Liver (tissue), 9 donors: ENCODE data around the gene CCDC134. TPM values are rescaled to one million over a fixed set of nuclear protein-coding genes. Genes with fewer than 3 reads are reported as not detected.
A peak's percentile ranks its signal among the peaks of the same experiment; 100 is the strongest.

ENCODE experiments used
- DNase-seq: peaks from one replicate; pipeline ENCODE4 v3.0.0-alpha.2; 2017; ENCODE audit warnings: low spot score
- H3K27ac ChIP-seq, 2 donors: one replicate each; pipeline ENCODE4 v1.7.0; 2013; ENCODE audit warnings: inconsistent platforms in 2 of 2, low read length in 2 of 2, control low read depth in 1 of 2, low read depth in 1 of 2, mild to moderate bottlenecking in 1 of 2
- H3K27me3 ChIP-seq, 4 donors: one replicate each; pipeline versions ENCODE4 v1.6.1 to v1.7.0; 2013; ENCODE audit warnings: low read length in 3 of 4, inconsistent platforms in 1 of 4, mild to moderate bottlenecking in 1 of 4, moderate library complexity in 1 of 4; ENCODE audit not compliant: control insufficient read depth in 4 of 4, insufficient read depth in 4 of 4
- H3K36me3 ChIP-seq, 4 donors: one replicate each; pipeline versions ENCODE4 v1.6.1 to v1.7.0; 2013; ENCODE audit warnings: low read length in 3 of 4, mild to moderate bottlenecking in 3 of 4, low read depth in 1 of 4, moderate library complexity in 1 of 4; ENCODE audit not compliant: control insufficient read depth in 4 of 4, insufficient read depth in 3 of 4
- H3K4me1 ChIP-seq, 4 donors: one replicate each; pipeline versions ENCODE4 v1.6.1 to v1.7.0; 2013; ENCODE audit warnings: low read length in 3 of 4, mild to moderate bottlenecking in 3 of 4, moderate library complexity in 1 of 4; ENCODE audit not compliant: control insufficient read depth in 4 of 4, insufficient read depth in 4 of 4
- H3K4me3 ChIP-seq, 3 donors: one replicate each; pipeline versions ENCODE4 v1.6.1 to v1.7.0; 2013; ENCODE audit warnings: low read length in 3 of 3, control low read depth in 1 of 3, low read depth in 1 of 3, mild to moderate bottlenecking in 1 of 3
- H3K9ac ChIP-seq, 2 donors: one replicate each; pipeline ENCODE4 v1.7.0; 2013; ENCODE audit warnings: low read length in 2 of 2, mild to moderate bottlenecking in 2 of 2, moderate library complexity in 2 of 2, control low read depth in 1 of 2, low read depth in 1 of 2
- H3K9me3 ChIP-seq, 4 donors: one replicate each; pipeline versions ENCODE4 v1.6.1 to v1.7.0; 2013; ENCODE audit warnings: low read length in 3 of 4; ENCODE audit not compliant: control insufficient read depth in 4 of 4
- ATF3 ChIP-seq: IDR thresholded peaks from 2 replicates; pipeline ENCODE4 v1.6.1; 2016; ENCODE audit warnings: antibody characterized with exemption
- CTCF ChIP-seq: fragments of 150-350 bp; IDR thresholded peaks from 2 replicates; pipeline ENCODE4 v1.5.1; 2017; ENCODE audit warnings: improper control_type of control experiment, low read depth, low read length; ENCODE audit not compliant: missing input control
- EGR1 ChIP-seq, 2 donors: IDR thresholded peaks; 2 replicates each; pipeline ENCODE4 v1.6.1; 2016 to 2018; ENCODE audit warnings: antibody characterized with exemption in 2 of 2, low read depth in 2 of 2
- FOXA1 ChIP-seq: IDR thresholded peaks from 2 replicates; pipeline ENCODE4 v1.6.1; 2016; ENCODE audit warnings: antibody characterized with exemption
- FOXA2 ChIP-seq: IDR thresholded peaks from 2 replicates; pipeline ENCODE4 v1.6.1; 2016; ENCODE audit warnings: antibody characterized with exemption
- GABPA ChIP-seq, 2 donors: IDR thresholded peaks in 1 of 2; conservative IDR thresholded peaks in 1 of 2; 2 replicates each; pipeline ENCODE4 v1.6.1; 2016; ENCODE audit warnings: antibody characterized with exemption in 2 of 2, mild to moderate bottlenecking in 1 of 2, moderate library complexity in 1 of 2
- HNF4A ChIP-seq, 2 donors: conservative IDR thresholded peaks; 2 replicates each; pipeline ENCODE4 v1.6.1; 2016; ENCODE audit warnings: antibody characterized with exemption in 2 of 2, mild to moderate bottlenecking in 2 of 2
- HNF4G ChIP-seq: IDR thresholded peaks from 2 replicates; pipeline ENCODE4 v1.6.1; 2016; ENCODE audit warnings: antibody characterized with exemption
- JUND ChIP-seq, 2 donors: IDR thresholded peaks; 2 replicates each; pipeline ENCODE4 v1.6.1; 2016; ENCODE audit warnings: antibody characterized with exemption in 2 of 2
- MAX ChIP-seq: IDR thresholded peaks from 2 replicates; pipeline ENCODE4 v1.6.1; 2016; ENCODE audit warnings: antibody characterized with exemption
- NR2F2 ChIP-seq: IDR thresholded peaks from 2 replicates; pipeline ENCODE4 v1.6.1; 2016; ENCODE audit warnings: antibody characterized with exemption
- RAD21 ChIP-seq, 2 donors: IDR thresholded peaks; 2 replicates each; pipeline ENCODE4 v1.6.1; 2016; ENCODE audit warnings: antibody characterized with exemption in 2 of 2, mild to moderate bottlenecking in 2 of 2
- REST ChIP-seq: IDR thresholded peaks from 2 replicates; pipeline ENCODE4 v1.6.1; 2016; ENCODE audit warnings: antibody characterized with exemption, mild to moderate bottlenecking
- RXRA ChIP-seq, 2 donors: IDR thresholded peaks; 2 replicates each; pipeline ENCODE4 v1.6.1; 2017 to 2018; ENCODE audit warnings: antibody characterized with exemption in 2 of 2, mild to moderate bottlenecking in 1 of 2
- SP1 ChIP-seq: IDR thresholded peaks from 2 replicates; pipeline ENCODE4 v1.6.1; 2018; ENCODE audit warnings: antibody characterized with exemption, mild to moderate bottlenecking
- TAF1 ChIP-seq: conservative IDR thresholded peaks from 2 replicates; pipeline ENCODE4 v1.6.1; 2016; ENCODE audit warnings: antibody characterized with exemption, mild to moderate bottlenecking
- YY1 ChIP-seq: IDR thresholded peaks from 2 replicates; pipeline ENCODE4 v1.6.1; 2016; ENCODE audit warnings: antibody characterized with exemption, mild to moderate bottlenecking
- ZBTB33 ChIP-seq: IDR thresholded peaks from 2 replicates; pipeline ENCODE4 v1.6.1; 2016; ENCODE audit warnings: antibody characterized with exemption
- WGBS: extraction: QIAGEN DNeasy Blood & Tissue Kit; methylation state at CpG from one replicate; pipeline ENCODE4 v1.1.7; 2013; 5-methylcytosine and 5-hydroxymethylcytosine counted together
- polyA plus RNA-seq, 2 donors: library from polyadenylated mRNA; stranded (reverse) in 1 of 2; unstranded in 1 of 2; fragments of 200-250 nt in 1 of 2; fragments of >200 nt in 1 of 2; fragmentation: Nextera tagmentation in 1 of 2; extraction: Ambion mirVana in 1 of 2; gene quantifications; one replicate each; pipeline versions ENCODE4 v1.2.1 to v1.2.3, GENCODE V29; 2013 to 2015
- total RNA-seq, 2 donors: library from RNA; depleted of rRNA; stranded (reverse); fragments of >200 nt; gene quantifications; one replicate each; pipeline ENCODE4 v1.2.3, GENCODE V29; 2014
- donor health status: healthy.
- donor health status: healthy.
- donor health status: healthy.
- donor health status: healthy.
- donor health status: healthy.

Gene CCDC134
- total and polyA plus RNA-seq, 4 donors, result 2.0 to 13.2 (median 6.4) TPM

GRCh38 chr22:41833369-41834004 is 33.0 kb downstream of the CCDC134 start:
- Histone ChIP-seq H3K27ac (peak overlapping the region; percentile 97 to 98), H3K9ac (peak overlapping the region; percentile 40 to 59), H3K4me1 (peaks cover 0 to 26% (median 10%) of the 10 kb centered on the region in 4 donors), H3K9me3 (no peaks in the 10 kb centered on the region), H3K27me3 (no peaks in the 10 kb centered on the region), H3K36me3 (peaks cover 0 to 14% (median 2%) of the 10 kb centered on the region in 4 donors), H3K4me3 (peak overlapping the region; percentile 66 to 94 (median 66))
- TF ChIP-seq NR2F2, result no peak
- no peak for TF ChIP-seq GABPA (IDR thresholded peaks at IDR 0.05 in 1 of 2, conservative IDR thresholded peaks at IDR 0.05 in 1 of 2)
- TF ChIP-seq SP1, result no peak
- no peak for TF ChIP-seq ATF3
- TF ChIP-seq REST, result no peak
- TF ChIP-seq RXRA (IDR thresholded peaks at IDR 0.05), result no peak
- TF ChIP-seq MAX, result no peak
- no peak for TF ChIP-seq CTCF
- TF ChIP-seq RAD21 (IDR thresholded peaks at IDR 0.05), result no peak
- under 1% methylated on average over 86 of the region's 86 CpGs for WGBS
- DNase-seq, result peak; percentile 64

- Histone ChIP-seq H3K9me3 (no peaks in the 10 kb centered on the region), H3K9ac (peak overlapping the region; percentile 40 to 59), H3K36me3 (peaks cover 0 to 14% (median 3%) of the 10 kb centered on the region in 4 donors), H3K4me3 (peak overlapping the region; percentile 66 to 94 (median 66)), H3K27me3 (no peaks in the 10 kb centered on the region), H3K27ac (peak overlapping the region; percentile 97 to 98), H3K4me1 (peaks cover 0 to 32% (median 10%) of the 10 kb centered on the region in 4 donors)
- TF ChIP-seq JUND (IDR thresholded peaks at IDR 0.05) (no peak), RAD21 (IDR thresholded peaks at IDR 0.05) (no peak), YY1 (no peak), HNF4G (no peak), FOXA1 (no peak), CTCF (no peak), GABPA (IDR thresholded peaks at IDR 0.05 in 1 of 2, conservative IDR thresholded peaks at IDR 0.05 in 1 of 2) (no peak), NR2F2 (no peak), HNF4A (conservative IDR thresholded peaks at IDR 0.05) (no peak), ZBTB33 (no peak), RXRA (IDR thresholded peaks at IDR 0.05) (no peak), TAF1 (no peak), ATF3 (no peak), MAX (no peak), EGR1 (IDR thresholded peaks at IDR 0.05; ENCODE audit: low read depth in 2 of 2) (no peak), FOXA2 (no peak), SP1 (no peak)
- no peak for DNase-seq
- WGBS, result 7% methylated on average over 14 of the region's 14 CpGs
These were observed 33.8 kb downstream of the CCDC134 start for GRCh38 chr22:41834005-41834944.
